Cortex of kidney (tissue), 1 donor: ENCODE data around the gene NEDD4L.

ENCODE experiments used
- DNase-seq: peaks from one replicate; lab custom pipeline; 2025; lab: John Stamatoyannopoulos, UW

The NEDD4L gene

DNA sequence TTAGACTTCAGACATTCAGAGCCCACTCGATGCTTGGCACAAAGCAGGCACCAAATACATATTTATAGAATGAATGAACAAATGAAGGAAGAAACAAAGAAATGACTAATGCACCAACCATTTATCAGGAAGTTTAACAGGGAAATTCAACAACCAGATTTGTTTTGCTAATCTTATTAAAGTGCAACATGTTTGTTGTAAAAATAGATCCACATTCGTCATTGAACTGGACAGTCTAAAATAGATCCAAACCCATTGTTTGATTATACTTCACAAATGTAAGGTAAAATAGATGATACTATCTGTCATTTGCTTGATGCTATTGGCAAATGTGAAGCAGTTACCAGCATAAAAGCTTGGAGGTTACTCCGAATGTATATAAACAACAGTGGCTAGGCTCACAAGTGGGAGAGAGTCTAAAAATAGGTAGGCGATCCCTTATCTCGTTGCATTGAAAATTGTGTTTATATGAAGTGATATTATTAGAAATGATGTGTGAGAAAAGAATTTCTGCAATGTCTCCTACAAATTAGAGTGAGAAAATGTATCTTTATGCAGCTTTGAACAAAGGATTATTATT is 246.2 kb downstream of the NEDD4L start:
- no peak for DNase-seq

- no peak for DNase-seq
Observed at GRCh38 chr18:58291131-58291530, 247.1 kb downstream of the NEDD4L start.

- DNase-seq, result no peak
Observed at GRCh38 chr18:58292638-58293037, 248.6 kb downstream of the NEDD4L start.

- no peak for DNase-seq
Observed at GRCh38 chr18:58297198-58297597, 253.2 kb downstream of the NEDD4L start.

DNA sequence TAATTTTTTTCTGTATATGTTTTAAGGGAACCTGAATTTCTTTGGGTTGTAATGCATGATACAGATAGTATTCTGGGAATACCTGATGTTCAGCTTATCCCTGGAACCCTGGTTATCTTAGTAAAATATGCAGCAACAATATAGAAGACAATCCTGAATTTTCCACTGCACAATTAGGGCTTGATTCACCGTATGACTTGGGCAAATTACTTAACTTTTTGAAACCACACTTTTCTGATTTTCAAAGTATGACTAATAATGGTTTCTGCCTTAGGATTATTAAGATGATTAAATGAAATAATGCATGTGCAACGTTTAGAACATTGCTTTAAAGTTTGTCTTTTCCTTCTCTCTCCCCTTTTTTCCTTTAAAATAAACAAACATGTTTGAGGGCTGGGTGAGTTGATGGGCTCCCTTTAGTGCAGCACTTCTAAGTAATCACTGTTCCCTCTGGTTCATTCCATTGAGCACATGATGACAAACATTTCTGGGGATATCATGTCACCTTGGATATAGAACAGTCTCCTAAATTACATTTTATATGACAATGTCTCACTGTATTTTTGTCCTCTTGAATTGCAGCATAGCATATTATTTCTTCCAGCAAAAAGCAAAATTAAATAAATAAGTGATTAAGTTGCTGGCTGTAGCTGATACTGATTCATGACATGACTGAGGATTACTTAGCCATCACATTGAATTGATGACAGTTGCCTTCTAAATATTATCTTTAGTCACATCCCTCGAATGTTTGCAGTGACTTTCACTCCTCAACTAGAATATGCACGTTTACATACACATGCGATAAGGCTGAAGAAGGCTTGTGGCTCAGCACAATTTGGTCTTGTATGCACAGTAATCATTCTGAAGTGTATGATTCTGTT is 254.5 kb downstream of the NEDD4L start:
- DNase-seq, result no peak

- DNase-seq, result no peak
Observed at GRCh38 chr18:58299135-58299473, 255.1 kb downstream of the NEDD4L start.

DNA sequence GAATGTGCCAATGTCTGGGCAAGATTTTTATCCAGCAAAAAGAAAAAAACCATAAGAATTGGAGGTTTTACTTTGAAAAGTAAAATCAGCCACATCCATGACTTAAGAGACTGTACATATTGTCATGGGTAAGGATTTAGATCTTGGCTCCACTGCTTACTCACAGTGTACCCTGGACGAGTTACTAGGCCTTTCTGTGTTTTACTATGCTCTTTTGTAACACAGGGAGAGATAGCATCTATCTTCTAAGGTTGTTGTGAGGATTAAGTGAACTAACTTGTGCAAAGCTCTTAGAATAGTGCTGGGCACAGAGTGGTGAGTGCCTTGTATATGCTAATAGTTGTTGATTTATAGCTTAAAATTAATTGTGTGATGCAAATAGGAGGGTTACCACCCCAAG is 255.9 kb downstream of the NEDD4L start:
- DNase-seq, result no peak

DNA sequence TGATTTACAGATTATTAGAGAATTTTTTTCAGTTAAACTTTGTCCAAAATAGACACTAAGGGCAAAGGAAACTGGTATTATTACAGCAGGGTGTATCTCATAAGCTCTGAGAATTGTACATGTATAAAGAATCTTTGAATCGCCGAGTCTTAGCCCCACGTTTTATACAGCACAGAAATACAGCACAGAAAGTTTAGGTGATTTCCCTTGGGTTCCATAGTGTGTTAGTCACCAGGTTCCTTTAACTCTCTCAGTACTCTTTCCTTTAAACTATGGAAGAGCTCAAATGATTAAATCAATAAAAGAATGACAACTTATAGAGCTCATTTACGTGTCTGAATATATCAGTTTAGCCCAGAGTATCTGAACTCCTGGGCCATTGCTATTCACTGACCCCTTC is 256.8 kb downstream of the NEDD4L start:
- DNase-seq, result no peak

DNA sequence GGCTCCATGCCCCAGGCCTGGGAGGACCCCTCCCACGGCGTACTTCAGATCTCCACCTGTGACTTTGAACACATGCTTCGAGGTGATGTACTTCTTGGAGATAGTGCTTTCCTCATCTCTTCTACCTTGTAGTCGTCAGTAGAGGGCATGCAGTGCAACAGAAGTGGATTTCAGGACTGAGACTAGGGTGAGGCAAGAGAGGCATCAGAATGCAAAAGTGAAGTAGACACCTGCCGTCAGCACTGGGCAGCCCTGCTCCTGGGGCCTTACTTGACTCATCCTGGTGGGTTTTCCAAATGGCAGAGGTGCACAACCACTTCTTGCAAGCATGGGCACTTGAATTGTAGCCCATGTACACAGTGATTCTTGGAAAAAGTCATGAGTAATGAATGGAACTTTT is 258.8 kb downstream of the NEDD4L start:
- DNase-seq, result no peak

DNA sequence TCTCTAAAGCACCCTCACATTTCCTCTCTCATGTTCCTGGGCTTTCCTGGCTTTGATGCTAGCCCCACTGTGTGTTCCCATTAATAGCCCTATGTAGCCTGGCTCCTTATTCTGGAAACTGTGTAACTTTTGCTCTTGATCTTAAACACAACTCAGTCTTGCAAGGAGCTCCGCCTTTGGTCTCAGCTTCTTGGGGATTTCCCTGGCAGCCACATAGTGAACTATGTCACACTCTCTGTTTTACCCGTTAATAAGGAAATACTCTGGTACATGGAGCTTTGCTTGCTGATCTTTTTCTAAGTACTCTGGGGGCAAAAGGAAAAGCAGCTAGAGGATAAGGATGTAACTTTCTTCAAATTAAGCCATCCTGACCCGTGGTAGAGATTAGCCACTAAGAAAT is 259.3 kb downstream of the NEDD4L start:
- no peak for DNase-seq

- DNase-seq, result no peak
Observed at GRCh38 chr18:58305792-58306191, 261.8 kb downstream of the NEDD4L start.

- DNase-seq, result no peak
Observed at GRCh38 chr18:58307441-58307840, 263.4 kb downstream of the NEDD4L start.

GRCh38 chr18:58308463-58308862 is 264.4 kb downstream of the NEDD4L start:
- DNase-seq, result no peak

DNA sequence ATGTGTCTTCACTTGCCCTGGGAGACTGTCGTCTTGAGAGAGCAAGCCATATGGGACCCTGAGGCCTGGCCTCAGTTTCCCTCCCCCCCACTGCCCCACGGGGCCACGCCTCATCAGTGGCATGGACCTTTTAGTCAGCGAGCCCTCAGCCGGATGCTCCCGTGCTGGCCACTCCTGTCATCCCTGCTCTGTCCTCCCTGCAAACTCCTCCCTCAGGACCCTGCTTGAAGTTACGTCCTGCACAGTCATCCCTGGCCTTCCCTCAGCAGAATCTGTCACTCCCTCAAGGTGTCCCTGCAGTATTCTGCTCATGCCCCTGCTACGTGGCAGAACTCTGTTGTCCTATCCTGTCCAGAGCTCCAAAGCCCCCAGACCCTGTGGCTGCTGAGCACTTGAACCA is 265.1 kb downstream of the NEDD4L start:
- no peak for DNase-seq

DNA sequence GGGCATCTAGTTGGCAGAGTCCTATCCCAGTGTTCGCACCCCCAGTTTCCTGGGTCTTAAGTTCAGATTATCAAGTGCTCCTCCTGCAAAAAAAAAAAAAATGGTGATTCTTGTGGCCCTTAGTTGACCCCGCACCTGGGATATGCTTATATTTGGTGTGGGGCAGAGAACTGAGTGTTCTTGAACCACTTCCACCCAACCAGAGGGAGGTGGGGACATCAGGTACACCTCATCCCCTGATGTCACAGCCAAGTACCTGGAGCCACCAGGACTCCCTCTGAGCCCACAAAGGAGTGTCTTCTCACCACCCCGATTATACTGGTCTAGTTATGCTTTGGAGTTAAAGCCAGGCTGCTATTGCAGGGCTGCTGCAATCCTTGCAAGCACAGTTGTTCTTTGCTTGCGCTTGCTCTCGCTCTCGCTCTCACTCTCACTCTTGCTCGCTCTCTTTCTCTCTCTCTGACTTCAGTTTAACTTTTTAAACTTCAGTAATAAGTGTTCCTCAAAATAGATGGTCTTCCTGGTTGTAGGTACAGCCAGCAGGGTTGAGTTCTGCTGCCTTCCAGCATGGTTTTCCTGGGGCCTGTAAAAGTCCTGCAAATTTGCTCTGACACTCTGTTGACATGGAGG is 265.7 kb downstream of the NEDD4L start:
- DNase-seq, result no peak

DNA sequence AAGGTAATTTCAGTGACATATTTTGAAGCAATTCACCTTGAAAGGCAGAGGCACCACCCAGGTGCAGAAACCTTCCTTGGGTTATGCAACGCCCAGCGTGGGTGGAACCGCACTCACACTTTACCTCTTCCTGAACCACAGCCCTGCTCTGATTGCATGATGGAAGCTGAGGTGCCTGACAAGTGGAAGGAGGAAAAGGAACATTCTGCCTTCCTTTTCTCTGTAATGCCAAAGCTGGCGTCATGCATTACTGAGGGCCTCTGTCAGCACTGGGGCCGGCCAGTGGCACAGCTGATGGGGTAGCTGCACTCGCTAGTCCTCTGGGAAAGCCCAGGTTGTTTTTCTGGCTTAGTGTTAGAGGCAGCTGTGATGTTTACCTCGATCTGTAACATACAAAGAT is 266.5 kb downstream of the NEDD4L start:
- no peak for DNase-seq

GRCh38 chr18:58311390-58311789 is 267.4 kb downstream of the NEDD4L start:
- DNase-seq, result no peak

DNA sequence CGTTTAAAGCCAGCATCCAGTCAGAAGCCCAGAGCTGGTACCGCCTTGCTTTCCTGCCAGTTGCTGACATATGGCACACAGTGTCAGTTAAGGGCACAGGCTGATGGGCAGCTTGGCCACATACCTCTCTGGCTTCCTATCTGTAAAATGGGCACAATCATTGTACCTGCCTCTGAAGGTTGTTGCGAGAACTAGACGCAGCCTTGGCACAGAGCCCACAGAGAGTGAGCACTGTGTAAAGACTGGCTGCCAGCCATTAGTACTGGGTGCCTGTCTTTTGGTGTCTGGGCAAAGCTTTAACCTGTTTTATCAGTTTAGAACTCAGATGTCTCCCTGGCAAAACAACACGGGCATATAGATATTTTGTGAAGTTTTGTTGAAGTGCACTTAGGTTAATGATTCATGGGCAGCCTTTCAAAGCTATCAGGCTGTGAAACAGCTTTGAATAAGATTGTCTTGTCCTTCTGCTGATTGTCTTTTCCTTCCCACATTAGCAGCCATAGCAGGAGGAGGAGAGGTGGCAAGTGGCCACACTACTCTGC is 269.5 kb downstream of the NEDD4L start:
- no peak for DNase-seq

DNA sequence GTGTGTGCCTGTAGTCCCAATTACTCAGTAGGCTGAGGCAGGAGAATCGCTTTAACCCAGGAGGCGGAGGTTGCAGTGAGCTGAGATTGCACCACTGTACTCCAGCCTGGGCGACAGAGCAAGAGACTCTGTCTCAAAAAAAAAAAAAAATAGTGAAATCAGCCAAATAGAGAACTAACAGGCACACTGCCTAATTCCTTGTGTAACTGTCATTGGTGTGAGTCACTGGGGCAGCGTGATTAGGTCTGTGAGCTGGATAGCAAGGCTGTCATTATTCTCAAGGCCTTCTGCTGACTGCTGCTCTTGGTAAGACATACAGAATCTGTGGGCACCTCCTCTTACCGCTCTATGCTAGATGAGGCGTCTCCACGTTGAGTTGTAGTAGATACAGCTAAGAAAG is 270.3 kb downstream of the NEDD4L start:
- no peak for DNase-seq

GRCh38 chr18:58315041-58315440 is 271.0 kb downstream of the NEDD4L start:
- no peak for DNase-seq

GRCh38 chr18:58315739-58316215 is 271.8 kb downstream of the NEDD4L start:
- DNase-seq, result no peak

DNA sequence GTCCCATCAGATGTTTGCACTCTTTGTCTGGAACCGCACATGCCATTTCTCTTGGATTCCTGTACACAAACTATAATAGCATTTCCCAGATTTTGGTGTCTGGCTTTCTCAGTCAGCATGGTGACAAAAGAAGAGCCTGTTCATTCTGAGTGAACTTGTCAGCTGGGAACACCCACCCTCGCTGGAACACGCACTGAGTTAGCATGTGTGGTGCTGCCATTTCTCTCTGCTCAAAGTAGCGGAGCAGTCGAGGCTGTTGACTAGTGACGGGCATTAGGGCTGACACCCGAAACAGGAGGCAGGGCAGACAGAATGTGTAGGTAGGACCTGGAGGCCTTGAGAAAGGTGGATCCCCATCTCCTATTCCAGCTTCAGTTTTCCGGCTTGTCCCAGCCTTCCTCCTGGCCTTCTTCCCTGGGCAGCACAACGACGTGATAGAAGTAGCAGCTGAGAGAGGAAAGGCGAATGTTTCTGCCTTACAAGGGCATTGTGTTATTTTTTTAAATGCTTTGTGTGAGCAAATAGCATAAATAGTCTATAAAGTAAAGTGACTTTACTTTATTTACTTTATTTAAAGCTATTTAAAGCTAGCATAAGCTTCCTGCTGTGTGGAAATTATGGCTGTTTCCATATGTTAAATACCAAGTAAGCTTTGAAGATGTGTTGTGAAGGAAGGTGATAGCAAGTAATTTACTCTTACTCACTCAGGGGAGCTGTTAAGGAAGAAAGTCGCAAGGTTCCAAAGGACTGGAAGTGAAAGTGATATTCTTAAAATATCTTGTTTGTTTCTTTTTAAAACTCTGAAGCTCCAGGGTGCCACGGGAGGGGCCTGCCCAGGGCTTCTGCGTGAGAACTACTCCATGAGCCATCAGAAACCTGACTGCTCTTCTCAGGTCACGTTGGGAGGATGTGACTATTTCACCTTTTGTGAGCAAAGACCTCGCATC is 272.6 kb downstream of the NEDD4L start:
- no peak for DNase-seq
